ENCODE results near the gene RAB11FIP2.

RAB11FIP2 gene

DNA sequence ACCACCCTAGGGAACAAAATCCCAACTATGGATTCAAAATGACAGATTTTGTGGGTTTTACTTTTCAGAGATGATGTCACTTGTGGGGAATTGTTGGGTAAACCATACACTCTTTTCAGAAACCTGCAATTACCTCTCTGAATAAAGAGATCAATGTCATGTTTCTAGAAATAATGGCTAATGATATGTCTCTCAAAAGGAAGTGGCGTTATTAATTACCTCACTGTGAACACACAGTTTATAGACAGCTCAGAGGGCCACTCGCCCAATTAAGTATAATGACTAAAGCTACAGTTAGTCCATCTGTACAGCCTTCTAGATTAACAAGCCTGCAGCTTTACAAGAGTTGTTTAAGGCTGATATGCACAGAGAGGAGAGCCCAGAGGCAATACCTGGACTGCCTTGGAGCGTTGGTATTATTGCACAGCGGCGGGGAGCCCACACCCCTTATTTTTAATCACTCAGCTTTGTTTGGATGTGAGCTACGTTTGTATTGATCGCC is 79.5 kb downstream of the RAB11FIP2 start:
- TF ChIP-seq TEAD4 (IDR thresholded peaks at IDR 0.05), result no peak
- no peak for TF ChIP-seq EP300 (IDR thresholded peaks at IDR 0.05; ENCODE audit: borderline replicate concordance)
- TF ChIP-seq RAD21 (IDR thresholded peaks at IDR 0.05; ENCODE audit: low read depth), result no peak
- TF ChIP-seq TCF12 (IDR thresholded peaks at IDR 0.05; ENCODE audit: low read depth), result no peak
- TF ChIP-seq USF1 (IDR thresholded peaks at IDR 0.05), result no peak
- TF ChIP-seq TAF1 (IDR thresholded peaks at IDR 0.05; ENCODE audit: low read depth), result no peak
- TF ChIP-seq ZBTB7A (IDR thresholded peaks at IDR 0.05; ENCODE audit: low read depth), result no peak
- TF ChIP-seq NFIC (IDR thresholded peaks at IDR 0.05), result no peak
- no peak for TF ChIP-seq YY1 (IDR thresholded peaks at IDR 0.05; ENCODE audit: low read depth)
- no peak for TF ChIP-seq FOXM1 (IDR thresholded peaks at IDR 0.05; ENCODE audit: borderline replicate concordance, low read depth)
- TF ChIP-seq MAX (IDR thresholded peaks at IDR 0.05), result no peak
- no peak for TF ChIP-seq CREB1 (IDR thresholded peaks at IDR 0.05; ENCODE audit: low read depth)
- TF ChIP-seq REST (IDR thresholded peaks at IDR 0.05; ENCODE audit: low read depth), result no peak
- no peak for TF ChIP-seq CEBPB (IDR thresholded peaks at IDR 0.05)
- TF ChIP-seq EGR1 (IDR thresholded peaks at IDR 0.05), result no peak

GRCh38 chr10:117965984-117966383 is 80.8 kb downstream of the RAB11FIP2 start:
- no peak for TF ChIP-seq NFIC (IDR thresholded peaks at IDR 0.05)
- no peak for TF ChIP-seq YY1 (IDR thresholded peaks at IDR 0.05; ENCODE audit: low read depth)
- TF ChIP-seq REST (IDR thresholded peaks at IDR 0.05; ENCODE audit: low read depth), result no peak
- TF ChIP-seq FOXM1 (IDR thresholded peaks at IDR 0.05; ENCODE audit: borderline replicate concordance, low read depth), result no peak
- no peak for TF ChIP-seq TEAD4 (IDR thresholded peaks at IDR 0.05)
- no peak for TF ChIP-seq EP300 (IDR thresholded peaks at IDR 0.05; ENCODE audit: borderline replicate concordance)
- TF ChIP-seq USF1 (IDR thresholded peaks at IDR 0.05), result no peak
- no peak for TF ChIP-seq RAD21 (IDR thresholded peaks at IDR 0.05; ENCODE audit: low read depth)
- TF ChIP-seq MAX (IDR thresholded peaks at IDR 0.05), result no peak
- TF ChIP-seq CREB1 (IDR thresholded peaks at IDR 0.05; ENCODE audit: low read depth), result no peak
- no peak for TF ChIP-seq EGR1 (IDR thresholded peaks at IDR 0.05)
- TF ChIP-seq ZBTB7A (IDR thresholded peaks at IDR 0.05; ENCODE audit: low read depth), result no peak
- TF ChIP-seq TCF12 (IDR thresholded peaks at IDR 0.05; ENCODE audit: low read depth), result no peak
- no peak for TF ChIP-seq TAF1 (IDR thresholded peaks at IDR 0.05; ENCODE audit: low read depth)
- TF ChIP-seq CEBPB (IDR thresholded peaks at IDR 0.05), result no peak

DNA sequence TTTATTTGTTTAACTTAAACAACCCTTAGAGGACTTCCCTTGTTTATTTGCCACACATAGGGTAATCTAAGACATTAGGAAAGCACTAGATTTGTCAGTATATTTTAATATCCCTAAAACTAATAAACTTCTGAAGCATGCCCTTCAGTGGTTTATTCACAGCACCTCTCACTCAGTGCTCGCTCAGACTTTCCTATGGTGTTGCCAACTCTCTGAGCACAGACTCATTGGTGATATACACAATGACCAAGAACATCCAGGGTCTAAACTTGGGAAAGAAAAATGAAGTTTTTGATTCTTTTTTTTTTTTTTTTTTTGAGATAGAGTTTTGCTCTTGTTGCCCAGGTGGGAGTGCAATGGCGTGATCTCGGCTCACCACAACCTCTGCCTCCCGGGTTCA is 82.2 kb downstream of the RAB11FIP2 start:
- no peak for TF ChIP-seq CEBPB (IDR thresholded peaks at IDR 0.05)

- TF ChIP-seq REST (IDR thresholded peaks at IDR 0.05; ENCODE audit: low read depth) (no peak), EP300 (IDR thresholded peaks at IDR 0.05; ENCODE audit: borderline replicate concordance) (no peak), NFIC (IDR thresholded peaks at IDR 0.05) (no peak), CREB1 (IDR thresholded peaks at IDR 0.05; ENCODE audit: low read depth) (no peak), USF1 (IDR thresholded peaks at IDR 0.05) (no peak), TCF12 (IDR thresholded peaks at IDR 0.05; ENCODE audit: low read depth) (no peak), FOXM1 (IDR thresholded peaks at IDR 0.05; ENCODE audit: borderline replicate concordance, low read depth) (no peak)
Observed at GRCh38 chr10:117960345-117960935, 86.3 kb downstream of the RAB11FIP2 start.

All from Ishikawa (cell line).